ENCODE data around the gene AMBRA1.

The AMBRA1 gene

DNA sequence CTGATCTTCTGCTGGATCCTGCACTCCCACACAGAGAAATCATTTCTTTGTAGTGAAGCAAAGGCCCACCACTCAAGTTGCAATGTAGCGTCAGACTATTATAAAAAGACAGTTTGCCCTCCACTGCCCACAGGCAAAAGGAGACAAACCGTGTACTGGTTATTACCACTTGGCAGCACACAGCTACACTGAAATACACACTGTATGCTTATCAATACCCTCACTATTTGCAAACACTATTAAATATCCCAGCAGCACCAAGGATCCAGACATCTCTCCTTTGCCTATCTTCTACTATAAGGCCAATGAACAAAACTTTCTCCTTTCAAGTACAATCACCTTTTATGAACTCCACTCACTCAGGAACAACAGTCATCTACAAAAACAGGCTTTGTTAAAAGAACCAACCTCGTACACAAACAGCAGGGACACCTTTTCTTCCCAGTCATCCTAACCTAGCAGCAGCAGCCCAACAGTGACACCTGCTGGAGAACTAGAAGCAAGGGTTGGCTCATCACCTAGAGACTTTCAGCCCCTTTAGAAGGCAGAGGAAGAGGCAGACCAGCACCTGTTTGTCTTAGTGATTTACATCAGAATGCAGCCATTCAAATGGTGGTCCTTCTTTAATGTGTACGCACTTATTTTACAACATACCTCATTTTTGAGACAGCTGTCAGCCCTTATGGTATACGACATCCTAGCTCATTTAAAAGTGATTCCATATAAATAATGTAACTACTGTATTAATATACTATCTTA, 56.1 kb downstream of the AMBRA1 start:
- no peak overlapping the region for H3K9ac ChIP-seq (ENCODE audit: low read length in 5 of 5)
- peaks cover 0 to 6% (median 0%) of the 10 kb centered on the region in 5 donors for H3K4me1 ChIP-seq (ENCODE audit: control insufficient read depth in 5 of 5, insufficient read depth in 5 of 5, low read length in 5 of 5)
- H3K27ac ChIP-seq (ENCODE audit: low read depth, low read length), result no peak overlapping the region

DNA sequence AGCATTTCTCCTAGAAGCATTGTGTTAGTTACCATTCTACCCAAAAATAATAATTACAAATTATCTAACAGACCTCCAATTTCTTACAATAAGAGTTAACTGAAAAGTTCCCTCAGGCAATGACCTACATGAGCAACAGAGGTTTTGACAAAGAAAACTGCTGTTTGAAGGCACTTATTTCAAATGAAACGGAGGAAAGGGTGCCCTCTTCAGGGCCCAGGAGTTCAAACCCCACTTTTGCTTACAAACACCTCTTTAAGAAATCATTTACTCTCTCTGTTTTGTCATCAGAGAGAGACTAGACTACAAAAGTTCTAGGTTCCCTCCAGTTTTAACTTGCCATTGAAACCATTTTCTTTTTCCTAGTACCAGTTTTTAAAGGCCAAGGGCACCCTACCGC, 56.7 kb downstream of the AMBRA1 start:
- Histone ChIP-seq H3K27me3 (ENCODE audit: control insufficient read depth in 5 of 5, insufficient read depth in 4 of 5, low read length in 5 of 5) (no peaks in the 10 kb centered on the region), H3K9ac (ENCODE audit: low read length in 5 of 5) (no peak overlapping the region), H3K9me3 (ENCODE audit: control insufficient read depth in 5 of 5, low read length in 5 of 5) (no peaks in the 10 kb centered on the region), H3K36me3 (ENCODE audit: control insufficient read depth in 5 of 5, insufficient read depth in 5 of 5, low read length in 5 of 5) (peaks cover 15 to 23% (median 15%) of the 10 kb centered on the region in 5 donors), H3K27ac (ENCODE audit: low read depth, low read length) (no peak overlapping the region), H3K4me3 (ENCODE audit: low read depth in 1 of 5, low read length in 5 of 5) (no peak overlapping the region), H3K4me1 (ENCODE audit: control insufficient read depth in 5 of 5, insufficient read depth in 5 of 5, low read length in 5 of 5) (peaks cover 0 to 6% (median 0%) of the 10 kb centered on the region in 5 donors)

More for the DNA sequence above, 56.1 kb downstream of the AMBRA1 start:
- H3K4me3 ChIP-seq (ENCODE audit: low read depth in 1 of 5, low read length in 5 of 5), result no peak overlapping the region
- H3K36me3 ChIP-seq (ENCODE audit: control insufficient read depth in 5 of 5, insufficient read depth in 5 of 5, low read length in 5 of 5), result peaks cover 15 to 29% (median 21%) of the 10 kb centered on the region in 5 donors
- no peaks in the 10 kb centered on the region for H3K9me3 ChIP-seq (ENCODE audit: control insufficient read depth in 5 of 5, low read length in 5 of 5)
- no peaks in the 10 kb centered on the region for H3K27me3 ChIP-seq (ENCODE audit: control insufficient read depth in 5 of 5, insufficient read depth in 4 of 5, low read length in 5 of 5)

DNA sequence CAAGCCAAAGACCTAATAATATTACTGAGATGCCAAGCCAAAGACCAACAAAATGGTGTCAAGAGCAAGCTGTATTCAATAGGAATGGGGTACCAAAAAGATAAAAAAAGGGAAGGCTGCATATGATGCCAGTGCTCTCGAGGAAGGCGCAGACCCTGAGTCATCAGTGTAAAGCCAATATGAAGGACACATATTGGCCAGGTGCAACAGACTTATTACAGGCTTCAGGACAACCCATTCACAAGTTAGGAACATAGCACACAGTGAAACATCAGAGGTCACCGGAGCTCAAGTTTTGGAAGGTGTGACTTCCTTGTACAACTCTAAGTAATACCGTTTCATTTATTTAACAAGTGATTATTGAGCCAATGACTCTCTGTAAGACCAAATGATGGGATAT, 58.1 kb downstream of the AMBRA1 start:
- Histone ChIP-seq H3K9ac (ENCODE audit: low read length in 5 of 5) (no peak overlapping the region), H3K4me3 (ENCODE audit: low read depth in 1 of 5, low read length in 5 of 5) (no peak overlapping the region), H3K9me3 (ENCODE audit: control insufficient read depth in 5 of 5, low read length in 5 of 5) (no peaks in the 10 kb centered on the region), H3K27me3 (ENCODE audit: control insufficient read depth in 5 of 5, insufficient read depth in 4 of 5, low read length in 5 of 5) (no peaks in the 10 kb centered on the region), H3K36me3 (ENCODE audit: control insufficient read depth in 5 of 5, insufficient read depth in 5 of 5, low read length in 5 of 5) (peaks cover 3 to 9% (median 4%) of the 10 kb centered on the region in 5 donors), H3K27ac (ENCODE audit: low read depth, low read length) (no peak overlapping the region), H3K4me1 (ENCODE audit: control insufficient read depth in 5 of 5, insufficient read depth in 5 of 5, low read length in 5 of 5) (peaks cover 0 to 6% (median 0%) of the 10 kb centered on the region in 5 donors)

DNA sequence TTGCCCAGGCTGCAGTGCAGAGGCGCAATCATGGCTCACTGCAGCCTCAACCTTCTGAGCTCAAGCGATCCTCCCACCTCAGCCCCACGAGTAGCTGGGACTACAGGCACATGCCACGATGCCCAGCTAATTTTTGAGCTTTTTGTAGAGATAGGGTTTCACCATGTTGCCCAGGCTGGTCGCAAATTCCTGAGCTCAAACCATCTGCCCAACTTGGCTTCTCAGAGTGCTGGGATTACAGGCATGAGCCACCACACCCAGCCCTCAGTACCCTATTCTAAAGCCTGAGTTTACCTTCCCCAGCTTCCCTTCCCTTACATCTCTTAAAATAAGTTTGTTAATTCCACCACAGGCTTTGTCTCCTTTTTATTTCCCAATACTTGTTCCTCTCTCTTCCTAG, 59.1 kb downstream of the AMBRA1 start:
- no peaks in the 10 kb centered on the region for H3K36me3 ChIP-seq (ENCODE audit: control insufficient read depth in 5 of 5, insufficient read depth in 5 of 5, low read length in 5 of 5)
- H3K9me3 ChIP-seq (ENCODE audit: control insufficient read depth in 5 of 5, low read length in 5 of 5), result no peaks in the 10 kb centered on the region
- H3K27me3 ChIP-seq (ENCODE audit: control insufficient read depth in 5 of 5, insufficient read depth in 4 of 5, low read length in 5 of 5), result no peaks in the 10 kb centered on the region
- H3K4me3 ChIP-seq (ENCODE audit: low read depth in 1 of 5, low read length in 5 of 5), result no peak overlapping the region
- H3K9ac ChIP-seq (ENCODE audit: low read length in 5 of 5), result no peak overlapping the region
- peaks cover 0 to 9% (median 6%) of the 10 kb centered on the region in 5 donors for H3K4me1 ChIP-seq (ENCODE audit: control insufficient read depth in 5 of 5, insufficient read depth in 5 of 5, low read length in 5 of 5)
- no peak overlapping the region for H3K27ac ChIP-seq (ENCODE audit: low read depth, low read length)

DNA sequence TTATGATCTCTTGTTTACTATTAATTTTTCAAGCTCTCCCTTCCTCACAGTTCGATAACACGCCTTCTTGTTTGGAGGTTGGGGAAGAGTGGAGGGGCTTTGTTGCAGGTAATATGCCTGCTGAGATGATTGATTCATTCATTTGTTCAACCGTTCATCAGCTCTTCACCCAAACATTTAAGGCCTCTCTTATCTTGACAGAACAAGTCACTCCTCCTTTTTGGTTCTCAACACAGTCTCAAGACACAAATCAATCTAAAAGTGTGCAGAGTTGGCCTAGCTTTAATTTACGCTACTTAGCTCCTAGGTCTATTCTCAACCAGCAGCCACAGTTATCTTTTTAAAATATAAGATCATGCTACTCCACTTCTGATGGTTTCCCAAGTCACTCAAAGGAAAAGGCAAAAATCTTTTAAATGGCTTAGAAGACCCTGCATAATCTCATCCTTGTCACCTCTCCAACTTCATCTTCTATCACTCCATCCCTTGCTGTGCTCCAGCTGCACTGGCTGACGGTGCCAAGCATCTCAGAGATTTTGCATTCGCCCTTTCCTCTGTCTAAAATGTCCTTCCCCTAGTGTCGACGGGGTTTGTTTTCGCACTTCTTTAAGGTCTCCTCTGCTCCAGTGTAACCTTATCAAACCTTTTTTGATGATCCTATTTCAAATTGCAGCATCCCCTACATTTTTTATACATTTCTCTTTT, 60.3 kb downstream of the AMBRA1 start:
- Histone ChIP-seq H3K4me3 (ENCODE audit: low read depth in 1 of 5, low read length in 5 of 5) (no peak overlapping the region), H3K27ac (ENCODE audit: low read depth, low read length) (no peak overlapping the region), H3K27me3 (ENCODE audit: control insufficient read depth in 5 of 5, insufficient read depth in 4 of 5, low read length in 5 of 5) (no peaks in the 10 kb centered on the region), H3K4me1 (ENCODE audit: control insufficient read depth in 5 of 5, insufficient read depth in 5 of 5, low read length in 5 of 5) (peaks cover 0 to 19% (median 10%) of the 10 kb centered on the region in 5 donors), H3K9me3 (ENCODE audit: control insufficient read depth in 5 of 5, low read length in 5 of 5) (no peaks in the 10 kb centered on the region), H3K36me3 (ENCODE audit: control insufficient read depth in 5 of 5, insufficient read depth in 5 of 5, low read length in 5 of 5) (no peaks in the 10 kb centered on the region), H3K9ac (ENCODE audit: low read length in 5 of 5) (no peak overlapping the region)

DNA sequence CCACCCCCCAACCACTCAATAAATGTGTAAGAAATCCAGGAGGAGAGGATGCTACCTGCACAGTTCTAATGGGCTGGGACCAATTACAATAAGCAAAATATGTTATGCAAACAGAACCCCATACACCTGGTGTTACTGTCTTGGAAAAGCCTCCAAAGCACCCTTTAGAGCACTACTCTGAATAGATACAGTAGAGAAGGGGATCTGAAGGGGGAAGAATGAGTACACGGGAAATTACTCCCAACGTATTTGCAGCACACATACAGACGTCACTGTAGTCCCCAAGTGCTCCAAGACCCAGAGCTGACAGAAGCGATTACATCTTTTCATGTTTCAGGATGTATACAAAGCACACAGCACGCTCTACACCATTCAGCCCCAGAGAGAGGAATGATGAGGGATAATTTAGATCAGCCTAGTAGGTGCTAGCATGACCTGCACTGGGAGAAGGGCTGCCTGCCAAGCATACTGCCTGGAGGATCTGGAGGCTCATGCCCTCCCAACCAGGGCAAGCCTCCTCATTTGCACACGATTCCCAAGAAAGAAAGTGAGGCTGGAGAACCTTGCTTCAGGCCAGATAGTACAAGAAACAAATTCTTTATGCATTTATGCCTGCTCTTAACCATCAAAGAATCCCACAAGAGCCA, 63.8 kb downstream of the AMBRA1 start:
- Histone ChIP-seq H3K9ac (ENCODE audit: low read length in 5 of 5) (no peak overlapping the region), H3K4me1 (ENCODE audit: control insufficient read depth in 5 of 5, insufficient read depth in 5 of 5, low read length in 5 of 5) (peaks cover 0 to 19% (median 11%) of the 10 kb centered on the region in 5 donors), H3K27ac (ENCODE audit: low read depth, low read length) (no peak overlapping the region), H3K9me3 (ENCODE audit: control insufficient read depth in 5 of 5, low read length in 5 of 5) (no peaks in the 10 kb centered on the region), H3K4me3 (ENCODE audit: low read depth in 1 of 5, low read length in 5 of 5) (no peak overlapping the region), H3K36me3 (ENCODE audit: control insufficient read depth in 5 of 5, insufficient read depth in 5 of 5, low read length in 5 of 5) (no peaks in the 10 kb centered on the region), H3K27me3 (ENCODE audit: control insufficient read depth in 5 of 5, insufficient read depth in 4 of 5, low read length in 5 of 5) (no peaks in the 10 kb centered on the region)

DNA sequence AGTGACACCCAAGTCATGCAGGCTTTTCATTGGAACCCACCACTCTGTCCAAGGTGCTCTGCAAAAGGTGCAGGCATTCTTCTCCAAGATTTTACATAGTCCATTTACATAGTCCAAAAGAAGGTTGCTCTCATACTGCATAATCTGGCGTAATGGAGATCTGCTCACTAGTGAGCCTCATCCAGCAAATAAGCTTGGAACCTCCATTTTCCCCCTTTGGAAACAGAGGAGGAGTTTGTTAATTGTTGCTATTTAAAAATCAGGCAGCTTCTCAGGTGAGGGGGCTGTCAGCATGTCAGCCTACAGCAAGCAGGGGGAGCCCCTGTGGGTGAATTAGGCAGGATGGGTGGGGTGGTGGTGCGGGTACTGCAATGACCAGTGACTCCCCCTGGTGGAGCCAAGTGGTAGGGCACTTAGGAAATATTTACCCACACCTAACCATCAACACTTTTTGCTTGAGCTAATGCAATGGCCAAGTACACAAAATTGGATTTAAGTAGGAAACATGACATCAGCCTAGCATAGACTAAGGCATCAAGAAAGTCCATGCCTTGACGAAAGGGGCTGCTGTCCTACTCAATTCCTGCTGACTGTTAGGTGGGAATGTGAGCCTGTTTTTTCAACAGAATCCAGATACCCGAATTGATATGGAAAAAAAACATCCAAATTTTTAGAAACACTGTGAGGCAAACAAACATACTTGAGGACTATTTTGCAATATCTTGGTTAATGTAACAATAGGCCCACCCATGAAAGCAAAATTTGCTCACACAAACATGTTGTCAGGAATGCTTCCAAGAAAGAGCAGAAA, 64.5 kb downstream of the AMBRA1 start:
- H3K27ac ChIP-seq (ENCODE audit: low read depth, low read length), result no peak overlapping the region
- peaks cover 0 to 17% (median 11%) of the 10 kb centered on the region in 5 donors for H3K4me1 ChIP-seq (ENCODE audit: control insufficient read depth in 5 of 5, insufficient read depth in 5 of 5, low read length in 5 of 5)
- H3K36me3 ChIP-seq (ENCODE audit: control insufficient read depth in 5 of 5, insufficient read depth in 5 of 5, low read length in 5 of 5), result no peaks in the 10 kb centered on the region
- no peaks in the 10 kb centered on the region for H3K27me3 ChIP-seq (ENCODE audit: control insufficient read depth in 5 of 5, insufficient read depth in 4 of 5, low read length in 5 of 5)
- no peaks in the 10 kb centered on the region for H3K9me3 ChIP-seq (ENCODE audit: control insufficient read depth in 5 of 5, low read length in 5 of 5)
- no peak overlapping the region for H3K9ac ChIP-seq (ENCODE audit: low read length in 5 of 5)
- H3K4me3 ChIP-seq (ENCODE audit: low read depth in 1 of 5, low read length in 5 of 5), result no peak overlapping the region

DNA sequence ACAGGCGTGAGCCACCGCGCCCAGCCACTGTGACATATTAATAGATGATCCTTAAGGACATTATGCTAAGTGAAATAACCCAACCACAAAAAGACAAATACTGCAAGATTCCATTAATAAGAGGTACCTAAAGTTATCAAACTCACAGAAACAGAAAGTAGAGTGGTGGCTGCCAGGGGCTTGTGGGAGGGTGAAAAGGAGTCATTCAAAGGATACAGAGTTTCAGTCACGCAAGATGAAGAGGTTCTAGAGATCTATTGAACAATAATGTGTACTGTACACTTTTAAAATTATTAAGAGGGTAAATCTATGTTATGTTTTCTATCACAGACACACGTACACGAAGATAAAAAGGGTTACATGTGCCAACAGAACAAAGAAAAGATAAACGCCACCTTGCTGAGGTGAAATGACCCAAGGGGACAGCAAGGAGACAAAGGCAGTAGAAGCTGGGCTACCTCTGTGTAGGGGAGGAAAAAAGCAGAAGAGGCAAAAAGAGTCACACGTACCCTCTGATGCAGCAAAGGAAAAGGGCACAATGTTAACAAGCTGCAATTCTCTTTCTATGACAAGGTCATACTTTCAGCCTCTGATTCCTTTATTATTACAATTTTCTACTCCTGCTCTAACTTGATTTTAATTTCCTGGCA, 65.3 kb downstream of the AMBRA1 start:
- no peaks in the 10 kb centered on the region for H3K36me3 ChIP-seq (ENCODE audit: control insufficient read depth in 5 of 5, insufficient read depth in 5 of 5, low read length in 5 of 5)
- no peaks in the 10 kb centered on the region for H3K27me3 ChIP-seq (ENCODE audit: control insufficient read depth in 5 of 5, insufficient read depth in 4 of 5, low read length in 5 of 5)
- peaks cover under 1 to 18% (median 11%) of the 10 kb centered on the region in 5 donors for H3K4me1 ChIP-seq (ENCODE audit: control insufficient read depth in 5 of 5, insufficient read depth in 5 of 5, low read length in 5 of 5)
- H3K4me3 ChIP-seq (ENCODE audit: low read depth in 1 of 5, low read length in 5 of 5), result no peak overlapping the region
- H3K9ac ChIP-seq (ENCODE audit: low read length in 5 of 5), result no peak overlapping the region
- no peak overlapping the region for H3K27ac ChIP-seq (ENCODE audit: low read depth, low read length)
- H3K9me3 ChIP-seq (ENCODE audit: control insufficient read depth in 5 of 5, low read length in 5 of 5), result no peaks in the 10 kb centered on the region

DNA sequence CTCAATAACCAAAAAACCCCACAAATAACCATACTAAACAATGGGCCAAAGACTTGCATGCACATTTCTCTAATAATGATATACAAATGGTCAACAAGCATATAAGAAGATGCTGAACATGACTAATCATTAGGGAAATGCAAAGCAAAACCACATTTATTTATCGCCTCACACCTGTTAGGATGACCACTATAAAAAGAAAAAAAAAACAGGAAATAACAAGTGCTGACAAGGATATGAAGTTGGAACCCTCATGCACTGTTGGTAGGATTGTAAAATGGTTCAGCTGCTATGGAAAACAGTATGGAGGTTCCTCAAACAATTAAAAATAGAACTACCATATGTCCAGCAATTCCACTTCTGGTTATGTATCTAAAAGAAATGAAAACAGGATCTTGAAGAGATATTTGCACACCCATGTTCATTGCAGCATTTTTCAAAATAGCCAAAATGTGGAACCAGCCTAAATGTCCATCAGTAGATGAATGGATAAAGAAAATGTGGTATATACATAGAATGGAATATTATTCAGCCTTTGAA, 66.2 kb downstream of the AMBRA1 start:
- no peak overlapping the region for H3K27ac ChIP-seq (ENCODE audit: low read depth, low read length)
- peaks cover 6 to 27% (median 20%) of the 10 kb centered on the region in 5 donors for H3K4me1 ChIP-seq (ENCODE audit: control insufficient read depth in 5 of 5, insufficient read depth in 5 of 5, low read length in 5 of 5)
- H3K9ac ChIP-seq (ENCODE audit: low read length in 5 of 5), result no peak overlapping the region
- no peaks in the 10 kb centered on the region for H3K36me3 ChIP-seq (ENCODE audit: control insufficient read depth in 5 of 5, insufficient read depth in 5 of 5, low read length in 5 of 5)
- H3K4me3 ChIP-seq (ENCODE audit: low read depth in 1 of 5, low read length in 5 of 5), result no peak overlapping the region
- no peaks in the 10 kb centered on the region for H3K27me3 ChIP-seq (ENCODE audit: control insufficient read depth in 5 of 5, insufficient read depth in 4 of 5, low read length in 5 of 5)
- no peaks in the 10 kb centered on the region for H3K9me3 ChIP-seq (ENCODE audit: control insufficient read depth in 5 of 5, low read length in 5 of 5)

Data from subcutaneous abdominal adipose tissue (tissue), 5 donors.